Middle frontal gyrus (tissue), 1 donor: ENCODE data around the gene SREBF2.
"Not testable (repeated sequence)": the region's sequence is repeated elsewhere in the genome, so short reads cannot be mapped to it uniquely, and the experiment has no call there.

ENCODE experiments used
- DNase-seq: peaks from one replicate; pipeline ENCODE4 v3.0.0-alpha.2; 2015; ENCODE audit warnings: low spot score; ENCODE audit errors: extremely low spot score

Gene SREBF2

GRCh38 chr22:41842996-41843970, 10.4 kb downstream of the SREBF2 start:
- DNase-seq: no peak

- DNase-seq: no peak
These were observed 11.1 kb downstream of the SREBF2 start for GRCh38 chr22:41844036-41844435.

- no peak for DNase-seq
These were observed 11.6 kb downstream of the SREBF2 start for GRCh38 chr22:41844513-41844912.

GRCh38 chr22:41845380-41846267, 12.7 kb downstream of the SREBF2 start:
- DNase-seq: no peak

- no peak for DNase-seq
These were observed 13.5 kb downstream of the SREBF2 start for GRCh38 chr22:41846268-41846987.

- DNase-seq: no peak
These were observed 14.4 kb downstream of the SREBF2 start for GRCh38 chr22:41847300-41847699.

GRCh38 chr22:41848468-41848867, 15.6 kb downstream of the SREBF2 start:
- no peak for DNase-seq

GRCh38 chr22:41856469-41856868, 23.6 kb downstream of the SREBF2 start:
- no peak for DNase-seq

- DNase-seq: no peak
These were observed 24.4 kb downstream of the SREBF2 start for GRCh38 chr22:41857155-41857859.

GRCh38 chr22:41857860-41858199, 24.9 kb downstream of the SREBF2 start:
- no peak for DNase-seq

GRCh38 chr22:41862160-41862529, 29.2 kb downstream of the SREBF2 start:
- no peak for DNase-seq

- DNase-seq: no peak
These were observed 29.8 kb downstream of the SREBF2 start for GRCh38 chr22:41862530-41863266.

- DNase-seq: no peak
These were observed 30.6 kb downstream of the SREBF2 start for GRCh38 chr22:41863472-41863871.

GRCh38 chr22:41868556-41868955, 35.7 kb downstream of the SREBF2 start:
- no peak for DNase-seq

- DNase-seq: not testable (repeated sequence)
These were observed 37.2 kb downstream of the SREBF2 start for GRCh38 chr22:41870081-41870480.

GRCh38 chr22:41870786-41871185, 37.9 kb downstream of the SREBF2 start:
- no peak for DNase-seq

- DNase-seq: no peak
These were observed 40.5 kb downstream of the SREBF2 start for GRCh38 chr22:41873391-41873790.

- no peak for DNase-seq
These were observed 41.2 kb downstream of the SREBF2 start for GRCh38 chr22:41874090-41874489.

- DNase-seq: no peak
These were observed 42.8 kb downstream of the SREBF2 start for GRCh38 chr22:41875531-41876270.

GRCh38 chr22:41876275-41876674, 43.4 kb downstream of the SREBF2 start:
- no peak for DNase-seq
